Esophagus squamous epithelium (tissue), 4 donors: ENCODE data around the gene FGD4.

Source experiments
- POLR2A ChIP-seq, 4 donors: fragments of 450-650 bp; IDR thresholded peaks; one replicate each; pipeline ENCODE4 v1.6.1; 2017; ENCODE audit warnings: antibody characterized with exemption in 4 of 4, mild to moderate bottlenecking in 4 of 4, moderate library complexity in 3 of 4
- TF ChIP-seq, protein P1 (sequence below), 6 experiments: fragments of 450-650 bp in 4 of 6; fragments of 200-600 bp in 2 of 6; sonication (generic) in 2 of 6; IDR thresholded peaks; one replicate each; pipeline ENCODE4 v1.5.1; 2016 to 2019; ENCODE audit warnings: antibody characterized with exemption in 6 of 6, mild to moderate bottlenecking in 4 of 6, moderate library complexity in 4 of 6

GRCh38 chr12:32483499-32483898 is 84.1 kb downstream of the FGD4 start:
- TF ChIP-seq, protein P1, sequence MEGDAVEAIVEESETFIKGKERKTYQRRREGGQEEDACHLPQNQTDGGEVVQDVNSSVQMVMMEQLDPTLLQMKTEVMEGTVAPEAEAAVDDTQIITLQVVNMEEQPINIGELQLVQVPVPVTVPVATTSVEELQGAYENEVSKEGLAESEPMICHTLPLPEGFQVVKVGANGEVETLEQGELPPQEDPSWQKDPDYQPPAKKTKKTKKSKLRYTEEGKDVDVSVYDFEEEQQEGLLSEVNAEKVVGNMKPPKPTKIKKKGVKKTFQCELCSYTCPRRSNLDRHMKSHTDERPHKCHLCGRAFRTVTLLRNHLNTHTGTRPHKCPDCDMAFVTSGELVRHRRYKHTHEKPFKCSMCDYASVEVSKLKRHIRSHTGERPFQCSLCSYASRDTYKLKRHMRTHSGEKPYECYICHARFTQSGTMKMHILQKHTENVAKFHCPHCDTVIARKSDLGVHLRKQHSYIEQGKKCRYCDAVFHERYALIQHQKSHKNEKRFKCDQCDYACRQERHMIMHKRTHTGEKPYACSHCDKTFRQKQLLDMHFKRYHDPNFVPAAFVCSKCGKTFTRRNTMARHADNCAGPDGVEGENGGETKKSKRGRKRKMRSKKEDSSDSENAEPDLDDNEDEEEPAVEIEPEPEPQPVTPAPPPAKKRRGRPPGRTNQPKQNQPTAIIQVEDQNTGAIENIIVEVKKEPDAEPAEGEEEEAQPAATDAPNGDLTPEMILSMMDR (IDR thresholded peaks at IDR 0.05), result no peak
- no peak for TF ChIP-seq POLR2A (IDR thresholded peaks at IDR 0.05)
